NCI-H2171 treated with DMSO at 0.1 percent for 48 hours (cell line): ENCODE data around the gene FAM120B.

Experiments used
- DNase-seq: peaks from one replicate; lab custom pipeline; 2025; lab: John Stamatoyannopoulos, UW

The FAM120B gene

GRCh38 chr6:170443151-170443662 lies 136.6 kb downstream of the FAM120B start:
- DNase-seq: no peak

- no peak for DNase-seq
Measured at GRCh38 chr6:170444056-170444591, 137.6 kb downstream of the FAM120B start.

- no peak for DNase-seq
Measured at GRCh38 chr6:170444811-170445211, 138.3 kb downstream of the FAM120B start.

- DNase-seq: peak; percentile 7
Measured at GRCh38 chr6:170445487-170445886, 138.9 kb downstream of the FAM120B start.

GRCh38 chr6:170445971-170446370 lies 139.4 kb downstream of the FAM120B start:
- DNase-seq: no peak

GRCh38 chr6:170446841-170447560 lies 140.4 kb downstream of the FAM120B start:
- DNase-seq: no peak

- DNase-seq: no peak
Measured at GRCh38 chr6:170447561-170447930, 141.0 kb downstream of the FAM120B start.

- no peak for DNase-seq
Measured at GRCh38 chr6:170448317-170448716, 141.8 kb downstream of the FAM120B start.

- no peak for DNase-seq
Measured at GRCh38 chr6:170448751-170449630, 142.4 kb downstream of the FAM120B start.

- DNase-seq: peak; percentile 80
Measured at GRCh38 chr6:170449835-170450753, 143.5 kb downstream of the FAM120B start.

- DNase-seq: peak; percentile 51
Measured at GRCh38 chr6:170450916-170451761, 144.6 kb downstream of the FAM120B start.

- no peak for DNase-seq
Measured at GRCh38 chr6:170451762-170452651, 145.4 kb downstream of the FAM120B start.

- DNase-seq: no peak
Measured at GRCh38 chr6:170452767-170453545, 146.4 kb downstream of the FAM120B start.

GRCh38 chr6:170453586-170454511 lies 147.3 kb downstream of the FAM120B start:
- DNase-seq: no peak

- no peak for DNase-seq
Measured at GRCh38 chr6:170454512-170455285, 148.1 kb downstream of the FAM120B start.

GRCh38 chr6:170455335-170455979 lies 148.9 kb downstream of the FAM120B start:
- no peak for DNase-seq
